Activated CD8-positive, alpha-beta memory T cell treated with anti-CD3 and anti-CD28 coated beads for 48 hours (primary cell): ENCODE results near the gene NEGR1.

Experiments used
- DNase-seq, 3 experiments: peaks; one replicate each; pipeline ENCODE4 v3.0.0-alpha.2; 2020; ENCODE audit warnings: low read depth in 2 of 3, low spot score in 2 of 3

Gene NEGR1

GRCh38 chr1:71509051-71509595 is 773.2 kb downstream of the NEGR1 start:
- no peak for DNase-seq

GRCh38 chr1:71502006-71502405 is 780.3 kb downstream of the NEGR1 start:
- DNase-seq, result no peak

- no peak for DNase-seq
Observed at GRCh38 chr1:71498542-71498941, 783.8 kb downstream of the NEGR1 start.

GRCh38 chr1:71494163-71494562 is 788.2 kb downstream of the NEGR1 start:
- DNase-seq, result no peak

GRCh38 chr1:71492298-71493041 is 789.9 kb downstream of the NEGR1 start:
- DNase-seq, result no peak

- DNase-seq, result no peak
Observed at GRCh38 chr1:71490432-71490831, 791.9 kb downstream of the NEGR1 start.

- DNase-seq, result no peak
Observed at GRCh38 chr1:71488555-71489252, 793.6 kb downstream of the NEGR1 start.

- no peak for DNase-seq
Observed at GRCh38 chr1:71473331-71473730, 809.0 kb downstream of the NEGR1 start.

GRCh38 chr1:71465093-71465492 is 817.2 kb downstream of the NEGR1 start:
- no peak for DNase-seq

- no peak for DNase-seq
Observed at GRCh38 chr1:71464016-71464415, 818.3 kb downstream of the NEGR1 start.

GRCh38 chr1:71463144-71463543 is 819.2 kb downstream of the NEGR1 start:
- DNase-seq, result no peak

GRCh38 chr1:71462247-71462646 is 820.1 kb downstream of the NEGR1 start:
- DNase-seq, result no peak

GRCh38 chr1:71461416-71461815 is 820.9 kb downstream of the NEGR1 start:
- DNase-seq, result no peak

- no peak for DNase-seq
Observed at GRCh38 chr1:71448444-71448843, 833.9 kb downstream of the NEGR1 start.

GRCh38 chr1:71438626-71439025 is 843.7 kb downstream of the NEGR1 start:
- DNase-seq, result no peak

- no peak for DNase-seq
Observed at GRCh38 chr1:71435951-71436350, 846.4 kb downstream of the NEGR1 start.

GRCh38 chr1:71434240-71434639 is 848.1 kb downstream of the NEGR1 start:
- no peak for DNase-seq

- no peak for DNase-seq
Observed at GRCh38 chr1:71428029-71428428, 854.3 kb downstream of the NEGR1 start.

GRCh38 chr1:71427066-71427465 is 855.3 kb downstream of the NEGR1 start:
- no peak for DNase-seq

GRCh38 chr1:71424536-71424935 is 857.8 kb downstream of the NEGR1 start:
- no peak for DNase-seq

- DNase-seq, result no peak
Observed at GRCh38 chr1:71422221-71422620, 860.1 kb downstream of the NEGR1 start.

- DNase-seq, result no peak
Observed at GRCh38 chr1:71417421-71417820, 864.9 kb downstream of the NEGR1 start.
